HG02678 (cell line): ENCODE measurements around the gene UBE3C.
"Not testable (repeated sequence)": the region's sequence is repeated elsewhere in the genome, so short reads cannot be mapped to it uniquely, and the experiment has no call there.

Experiments
- ATAC-seq: cut with Tn5 transposase; IDR thresholded peaks from one replicate; pipeline ENCODE4 v1.9.1; 2021; ENCODE audit warnings: mild to moderate bottlenecking, moderate library complexity; ENCODE audit not compliant: unreplicated experiment

UBE3C gene

GRCh38 chr7:157129907-157130460 is 8.7 kb upstream of the UBE3C start:
- no peak for ATAC-seq

- ATAC-seq: not testable (repeated sequence)
These were observed 7.9 kb upstream of the UBE3C start for GRCh38 chr7:157130849-157131248.

GRCh38 chr7:157132796-157133195 is 5.9 kb upstream of the UBE3C start:
- ATAC-seq: no peak

GRCh38 chr7:157133304-157133703 is 5.4 kb upstream of the UBE3C start:
- ATAC-seq: no peak

GRCh38 chr7:157136372-157136771 is 2.4 kb upstream of the UBE3C start:
- ATAC-seq: no peak

GRCh38 chr7:157138101-157138423 is 664 bp upstream of the UBE3C start:
- no peak for ATAC-seq

GRCh38 chr7:157139111-157139809 is 534 bp downstream of the UBE3C start:
- ATAC-seq: peak; percentile 55

- ATAC-seq: no peak
These were observed 1.2 kb downstream of the UBE3C start for GRCh38 chr7:157139810-157140510.

GRCh38 chr7:157140511-157140905 is 1.8 kb downstream of the UBE3C start:
- no peak for ATAC-seq

GRCh38 chr7:157141525-157142060 is 2.9 kb downstream of the UBE3C start:
- no peak for ATAC-seq

- ATAC-seq: no peak
These were observed 5.1 kb downstream of the UBE3C start for GRCh38 chr7:157143788-157144187.

GRCh38 chr7:157149317-157149716 is 10.6 kb downstream of the UBE3C start:
- no peak for ATAC-seq

GRCh38 chr7:157150882-157151281 is 12.2 kb downstream of the UBE3C start:
- ATAC-seq: no peak

- no peak for ATAC-seq
These were observed 13.1 kb downstream of the UBE3C start for GRCh38 chr7:157151626-157152339.

GRCh38 chr7:157152391-157152937 is 13.7 kb downstream of the UBE3C start:
- ATAC-seq: no peak

GRCh38 chr7:157153260-157153659 is 14.5 kb downstream of the UBE3C start:
- no peak for ATAC-seq

GRCh38 chr7:157155959-157156358 is 17.2 kb downstream of the UBE3C start:
- no peak for ATAC-seq

GRCh38 chr7:157158400-157158799 is 19.7 kb downstream of the UBE3C start:
- ATAC-seq: no peak

- not testable (repeated sequence) for ATAC-seq
These were observed 20.8 kb downstream of the UBE3C start for GRCh38 chr7:157159537-157159936.

GRCh38 chr7:157160433-157160832 is 21.7 kb downstream of the UBE3C start:
- ATAC-seq: no peak

- no peak for ATAC-seq
These were observed 27.3 kb downstream of the UBE3C start for GRCh38 chr7:157165987-157166386.
